Colonic mucosa (tissue), 4 donors: Measurements from ENCODE around the gene CFAP52. TPM values are rescaled to one million over a fixed set of nuclear protein-coding genes. Genes with fewer than 3 reads are reported as not detected.

Experiments used
- DNase-seq: peaks from one replicate; pipeline ENCODE4 v3.0.0-alpha.2; 2020
- H3K27ac ChIP-seq: fragments of 200-600 bp; one replicate; pipeline ENCODE4 v1.8.0; 2021
- H3K27me3 ChIP-seq: fragments of 200-600 bp; one replicate; pipeline ENCODE4 v1.8.0; 2021
- H3K36me3 ChIP-seq: fragments of 200-600 bp; one replicate; pipeline ENCODE4 v1.8.0; 2021
- H3K4me1 ChIP-seq: fragments of 200-600 bp; one replicate; pipeline ENCODE4 v1.8.0; 2021; ENCODE audit warnings: mild to moderate bottlenecking
- H3K4me3 ChIP-seq: fragments of 200-600 bp; one replicate; pipeline ENCODE4 v1.8.0; 2021
- H3K9ac ChIP-seq, 2 donors: one replicate each; pipeline ENCODE4 v1.7.0; 2013; ENCODE audit warnings: control low read depth in 2 of 2, low read depth in 2 of 2, low read length in 2 of 2
- H3K9me3 ChIP-seq: fragments of 200-600 bp; one replicate; pipeline ENCODE4 v1.8.0; 2021
- CTCF ChIP-seq: fragments of 200-600 bp; IDR thresholded peaks from one replicate; pipeline ENCODE4 v1.8.0; 2022; ENCODE audit warnings: antibody characterized with exemption, mild to moderate bottlenecking
- intact Hi-C: fragments of 100-400 bp; cut with DNase I; formaldehyde crosslinking; loops from one replicate; pipeline ENCODE4 v1.14.1; 2022
- total RNA-seq, 2 donors: library from RNA; stranded (reverse); fragmentation: NEBNext Ultra II Directional in 1 of 2; extraction: Animal tissue kit (Norgen Biotek cat#: 25700) in 1 of 2; gene quantifications; one replicate each; pipeline ENCODE4 v1.2.1, GENCODE V29; 2021
- donor health status: healthy.
- donor health status: DM: no; HTN: no; CAD: no.
- donor health status: DM: no; HTN: no; CAD: no.

CFAP52 gene
- total RNA-seq, 2 donors from 2014 or later = not detected

GRCh38 chr17:9568957-9569588 lies 7.4 kb upstream of the CFAP52 start:
- Histone ChIP-seq H3K27ac (no peak overlapping the region), H3K9me3 (no peaks in the 10 kb centered on the region), H3K4me1 (no peaks in the 10 kb centered on the region), H3K36me3 (no peaks in the 10 kb centered on the region), H3K27me3 (no peaks in the 10 kb centered on the region), H3K4me3 (no peak overlapping the region), H3K9ac (no peak overlapping the region)
- no peak for TF ChIP-seq CTCF
- intact Hi-C loops = no loop called here
- DNase-seq = no peak

GRCh38 chr17:9571201-9571600 lies 5.2 kb upstream of the CFAP52 start:
- intact Hi-C loops = no loop called here
- no peak for TF ChIP-seq CTCF

GRCh38 chr17:9575381-9576101 lies 901 bp upstream of the CFAP52 start, which contains the start of gene STX8:
TSS of gene STX8 (minus strand) at chr17:9575820. CDS start at chr17:9575808, 12 bp downstream.
- H3K36me3 ChIP-seq = no peaks in the 10 kb centered on the region
- H3K4me1 ChIP-seq = peaks cover 4% of the 10 kb centered on the region
- H3K4me3 ChIP-seq = peak within 1 kb of the TSS; percentile 81
- no peaks in the 10 kb centered on the region for H3K9me3 ChIP-seq
- no peak for TF ChIP-seq CTCF
- peak within 1 kb of the TSS; percentile 78 to 82 for H3K9ac ChIP-seq
- H3K27ac ChIP-seq = peak within 1 kb of the TSS; percentile 22
- DNase-seq = peak; percentile 96
- H3K27me3 ChIP-seq = no peaks in the 10 kb centered on the region
- intact Hi-C loops = no loop called here

More at GRCh38 chr17:9571201-9571600, 5.2 kb upstream of the CFAP52 start:
- no peaks in the 10 kb centered on the region for H3K27me3 ChIP-seq
- H3K9ac ChIP-seq = no peak overlapping the region
- no peaks in the 10 kb centered on the region for H3K9me3 ChIP-seq
- no peak overlapping the region for H3K27ac ChIP-seq
- DNase-seq = no peak
- H3K4me3 ChIP-seq = no peak overlapping the region
- no peaks in the 10 kb centered on the region for H3K36me3 ChIP-seq
- H3K4me1 ChIP-seq = peaks cover 4% of the 10 kb centered on the region

- Histone ChIP-seq H3K9ac (no peak overlapping the region), H3K27ac (no peak overlapping the region), H3K36me3 (no peaks in the 10 kb centered on the region), H3K4me3 (no peak overlapping the region), H3K9me3 (no peaks in the 10 kb centered on the region), H3K27me3 (no peaks in the 10 kb centered on the region), H3K4me1 (peaks cover 4% of the 10 kb centered on the region)
- intact Hi-C loops = no loop called here
- TF ChIP-seq CTCF = no peak
- DNase-seq = no peak
Measured at GRCh38 chr17:9577373-9577709, 899 bp downstream of the CFAP52 start.

- Histone ChIP-seq H3K9me3 (no peaks in the 10 kb centered on the region), H3K27ac (no peak overlapping the region), H3K27me3 (no peaks in the 10 kb centered on the region), H3K4me1 (no peaks in the 10 kb centered on the region), H3K4me3 (no peak overlapping the region), H3K9ac (no peak overlapping the region), H3K36me3 (no peaks in the 10 kb centered on the region)
- intact Hi-C loops = loop anchor here (10.0 kb wide), 1 partner anchor 87 kb away; no protein-coding TSS in a partner anchor
- no peak for TF ChIP-seq CTCF
- no peak for DNase-seq
Measured at GRCh38 chr17:9587969-9588656, 11.7 kb downstream of the CFAP52 start.
